ENCODE data around the gene KRIT1. TPM values are rescaled to one million over a fixed set of nuclear protein-coding genes. Genes with fewer than 3 reads are reported as not detected.

KRIT1 gene
- total and polyA plus RNA-seq, 2 donors from 2014 or later: 15.2 to 48.7 TPM

GRCh38 chr7:92268921-92269320, 23.2 kb upstream of the KRIT1 start:
- no peaks in the 10 kb centered on the region for H3K9me3 ChIP-seq (ENCODE audit: control insufficient read depth in 2 of 3, insufficient read depth in 1 of 3, low read length in 3 of 3)
- TF ChIP-seq CTCF (IDR thresholded peaks at IDR 0.05; ENCODE audit: borderline replicate concordance, extremely low read depth, insufficient read depth): no peak
- no peak overlapping the region for H3K27ac ChIP-seq (ENCODE audit: low read depth in 2 of 2, low read length in 2 of 2)
- no peak overlapping the region for H3K9ac ChIP-seq (ENCODE audit: low read length in 3 of 3)
- H3K36me3 ChIP-seq (ENCODE audit: control insufficient read depth in 2 of 3, insufficient read depth in 3 of 3, low read length in 3 of 3): no peaks in the 10 kb centered on the region
- H3K4me1 ChIP-seq (ENCODE audit: control insufficient read depth in 2 of 3, insufficient read depth in 2 of 3, low read depth in 1 of 3, low read length in 3 of 3): no peaks in the 10 kb centered on the region
- FAIRE-seq: no peak
- DNase-seq: no peak
- no peaks in the 10 kb centered on the region for H3K27me3 ChIP-seq (ENCODE audit: control insufficient read depth, insufficient read depth, low read length)
- intact Hi-C loops (cut with DNase I): no loop called here
- no peak overlapping the region for H3K4me3 ChIP-seq (ENCODE audit: low read length in 3 of 3)

GRCh38 chr7:92266415-92267241, 20.9 kb upstream of the KRIT1 start:
- FAIRE-seq: no peak

GRCh38 chr7:92260248-92260781, 14.6 kb upstream of the KRIT1 start:
- H3K36me3 ChIP-seq (ENCODE audit: control insufficient read depth in 2 of 3, insufficient read depth in 3 of 3, low read length in 3 of 3): no peaks in the 10 kb centered on the region
- FAIRE-seq (no peak), DNase-seq (no peak)
- H3K9me3 ChIP-seq (ENCODE audit: control insufficient read depth in 2 of 3, insufficient read depth in 1 of 3, low read length in 3 of 3): peaks cover 0 to 5% (median 0%) of the 10 kb centered on the region in 3 donors
- no peak overlapping the region for H3K4me3 ChIP-seq (ENCODE audit: low read length in 3 of 3)
- intact Hi-C loops (cut with DNase I): no loop called here
- H3K27me3 ChIP-seq (ENCODE audit: control insufficient read depth, insufficient read depth, low read length): no peaks in the 10 kb centered on the region
- H3K4me1 ChIP-seq (ENCODE audit: control insufficient read depth in 2 of 3, insufficient read depth in 2 of 3, low read depth in 1 of 3, low read length in 3 of 3): no peaks in the 10 kb centered on the region
- H3K9ac ChIP-seq (ENCODE audit: low read length in 3 of 3): no peak overlapping the region
- no peak overlapping the region for H3K27ac ChIP-seq (ENCODE audit: low read depth in 2 of 2, low read length in 2 of 2)
- no peak for TF ChIP-seq CTCF (IDR thresholded peaks at IDR 0.05; ENCODE audit: borderline replicate concordance, extremely low read depth, insufficient read depth)

More at GRCh38 chr7:92266415-92267241, 20.9 kb upstream of the KRIT1 start:
- Histone ChIP-seq H3K4me1 (ENCODE audit: control insufficient read depth in 2 of 3, insufficient read depth in 2 of 3, low read depth in 1 of 3, low read length in 3 of 3) (no peaks in the 10 kb centered on the region), H3K27ac (ENCODE audit: low read depth in 2 of 2, low read length in 2 of 2) (no peak overlapping the region), H3K4me3 (ENCODE audit: low read length in 3 of 3) (no peak overlapping the region), H3K9me3 (ENCODE audit: control insufficient read depth in 2 of 3, insufficient read depth in 1 of 3, low read length in 3 of 3) (peaks cover 0 to 5% (median 0%) of the 10 kb centered on the region in 3 donors), H3K36me3 (ENCODE audit: control insufficient read depth in 2 of 3, insufficient read depth in 3 of 3, low read length in 3 of 3) (no peaks in the 10 kb centered on the region), H3K27me3 (ENCODE audit: control insufficient read depth, insufficient read depth, low read length) (no peaks in the 10 kb centered on the region), H3K9ac (ENCODE audit: low read length in 3 of 3) (no peak overlapping the region)
- TF ChIP-seq CTCF (IDR thresholded peaks at IDR 0.05; ENCODE audit: borderline replicate concordance, extremely low read depth, insufficient read depth): no peak
- intact Hi-C loops (cut with DNase I): no loop called here
- no peak for DNase-seq

Measured in kidney (tissue), 14 donors.